Osteocyte (in vitro differentiated cells): ENCODE data around the gene ZNF579. TPM values are rescaled to one million over a fixed set of nuclear protein-coding genes. Genes with fewer than 3 reads are reported as not detected.

ENCODE experiments used
- DNase-seq: peaks from one replicate; pipeline ENCODE4 v3.0.0; 2021; ENCODE audit warnings: mixed read lengths; ENCODE audit not compliant: unreplicated experiment; ENCODE audit errors: extremely low spot score
- H3K27ac Mint-ChIP-seq: one replicate; pipeline ENCODE4 v1.8.0; 2021; ENCODE audit warnings: mild to moderate bottlenecking, mixed read lengths; ENCODE audit not compliant: unreplicated experiment
- H3K27me3 Mint-ChIP-seq: one replicate; pipeline ENCODE4 v1.8.0; 2021; ENCODE audit warnings: mixed read lengths; ENCODE audit not compliant: unreplicated experiment
- H3K36me3 Mint-ChIP-seq: one replicate; pipeline ENCODE4 v1.8.0; 2021; ENCODE audit warnings: mixed read lengths; ENCODE audit not compliant: unreplicated experiment
- H3K4me1 Mint-ChIP-seq: one replicate; pipeline ENCODE4 v1.8.0; 2021; ENCODE audit warnings: mixed read lengths; ENCODE audit not compliant: unreplicated experiment
- H3K4me3 Mint-ChIP-seq: one replicate; pipeline ENCODE4 v1.8.0; 2021; ENCODE audit warnings: mild to moderate bottlenecking, moderate library complexity, mixed read lengths; ENCODE audit not compliant: unreplicated experiment
- H3K9me3 Mint-ChIP-seq: one replicate; pipeline ENCODE4 v1.8.0; 2021; ENCODE audit warnings: mixed read lengths; ENCODE audit not compliant: unreplicated experiment
- total RNA-seq: library from RNA; stranded (reverse); gene quantifications from 2 replicates; pipeline ENCODE4 v1.2.1, GENCODE V29; 2021
- TF ChIP-seq, protein P1 (sequence below): fragments of 200-600 bp; sonication (generic); IDR thresholded peaks from 2 replicates; pipeline ENCODE4 v1.5.0; 2021; ENCODE audit warnings: antibody characterized with exemption, mild to moderate bottlenecking, moderate library complexity

The ZNF579 gene
- total RNA-seq, 1 donor from 2014 or later, result 29.2 TPM

DNA sequence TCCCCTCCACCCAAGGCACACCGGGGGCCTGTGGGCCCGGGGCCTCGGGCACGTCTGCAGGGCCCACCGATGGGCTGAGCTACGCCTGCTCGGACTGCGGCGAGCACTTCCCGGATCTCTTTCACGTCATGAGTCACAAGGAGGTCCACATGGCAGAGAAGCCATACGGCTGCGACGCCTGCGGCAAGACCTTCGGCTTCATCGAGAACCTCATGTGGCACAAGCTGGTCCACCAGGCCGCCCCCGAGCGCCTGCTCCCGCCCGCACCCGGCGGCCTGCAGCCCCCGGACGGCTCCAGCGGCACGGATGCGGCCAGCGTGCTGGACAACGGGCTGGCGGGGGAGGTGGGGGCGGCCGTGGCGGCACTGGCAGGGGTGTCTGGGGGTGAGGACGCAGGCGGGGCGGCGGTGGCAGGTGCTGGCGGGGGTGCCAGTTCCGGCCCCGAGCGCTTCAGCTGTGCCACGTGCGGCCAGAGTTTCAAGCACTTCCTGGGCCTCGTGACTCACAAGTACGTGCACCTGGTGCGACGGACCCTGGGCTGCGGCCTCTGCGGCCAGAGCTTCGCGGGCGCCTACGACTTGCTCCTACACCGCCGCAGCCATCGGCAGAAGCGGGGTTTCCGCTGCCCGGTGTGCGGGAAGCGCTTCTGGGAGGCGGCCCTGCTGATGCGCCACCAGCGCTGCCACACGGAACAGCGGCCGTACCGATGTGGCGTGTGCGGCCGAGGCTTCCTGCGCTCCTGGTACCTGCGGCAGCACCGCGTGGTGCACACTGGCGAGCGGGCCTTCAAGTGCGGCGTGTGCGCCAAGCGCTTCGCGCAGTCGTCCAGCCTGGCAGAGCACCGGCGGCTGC, 35.1 kb upstream of the ZNF579 start:
- no peak for DNase-seq
- H3K9me3 Mint-ChIP-seq, result no peaks in the 10 kb centered on the region
- peaks cover 9% of the 10 kb centered on the region for H3K36me3 Mint-ChIP-seq
- H3K27me3 Mint-ChIP-seq, result no peaks in the 10 kb centered on the region
- no peaks in the 10 kb centered on the region for H3K4me1 Mint-ChIP-seq
- TF ChIP-seq, protein P1, sequence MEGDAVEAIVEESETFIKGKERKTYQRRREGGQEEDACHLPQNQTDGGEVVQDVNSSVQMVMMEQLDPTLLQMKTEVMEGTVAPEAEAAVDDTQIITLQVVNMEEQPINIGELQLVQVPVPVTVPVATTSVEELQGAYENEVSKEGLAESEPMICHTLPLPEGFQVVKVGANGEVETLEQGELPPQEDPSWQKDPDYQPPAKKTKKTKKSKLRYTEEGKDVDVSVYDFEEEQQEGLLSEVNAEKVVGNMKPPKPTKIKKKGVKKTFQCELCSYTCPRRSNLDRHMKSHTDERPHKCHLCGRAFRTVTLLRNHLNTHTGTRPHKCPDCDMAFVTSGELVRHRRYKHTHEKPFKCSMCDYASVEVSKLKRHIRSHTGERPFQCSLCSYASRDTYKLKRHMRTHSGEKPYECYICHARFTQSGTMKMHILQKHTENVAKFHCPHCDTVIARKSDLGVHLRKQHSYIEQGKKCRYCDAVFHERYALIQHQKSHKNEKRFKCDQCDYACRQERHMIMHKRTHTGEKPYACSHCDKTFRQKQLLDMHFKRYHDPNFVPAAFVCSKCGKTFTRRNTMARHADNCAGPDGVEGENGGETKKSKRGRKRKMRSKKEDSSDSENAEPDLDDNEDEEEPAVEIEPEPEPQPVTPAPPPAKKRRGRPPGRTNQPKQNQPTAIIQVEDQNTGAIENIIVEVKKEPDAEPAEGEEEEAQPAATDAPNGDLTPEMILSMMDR, result no peak
- no peak overlapping the region for H3K4me3 Mint-ChIP-seq
- H3K27ac Mint-ChIP-seq, result no peak overlapping the region

DNA sequence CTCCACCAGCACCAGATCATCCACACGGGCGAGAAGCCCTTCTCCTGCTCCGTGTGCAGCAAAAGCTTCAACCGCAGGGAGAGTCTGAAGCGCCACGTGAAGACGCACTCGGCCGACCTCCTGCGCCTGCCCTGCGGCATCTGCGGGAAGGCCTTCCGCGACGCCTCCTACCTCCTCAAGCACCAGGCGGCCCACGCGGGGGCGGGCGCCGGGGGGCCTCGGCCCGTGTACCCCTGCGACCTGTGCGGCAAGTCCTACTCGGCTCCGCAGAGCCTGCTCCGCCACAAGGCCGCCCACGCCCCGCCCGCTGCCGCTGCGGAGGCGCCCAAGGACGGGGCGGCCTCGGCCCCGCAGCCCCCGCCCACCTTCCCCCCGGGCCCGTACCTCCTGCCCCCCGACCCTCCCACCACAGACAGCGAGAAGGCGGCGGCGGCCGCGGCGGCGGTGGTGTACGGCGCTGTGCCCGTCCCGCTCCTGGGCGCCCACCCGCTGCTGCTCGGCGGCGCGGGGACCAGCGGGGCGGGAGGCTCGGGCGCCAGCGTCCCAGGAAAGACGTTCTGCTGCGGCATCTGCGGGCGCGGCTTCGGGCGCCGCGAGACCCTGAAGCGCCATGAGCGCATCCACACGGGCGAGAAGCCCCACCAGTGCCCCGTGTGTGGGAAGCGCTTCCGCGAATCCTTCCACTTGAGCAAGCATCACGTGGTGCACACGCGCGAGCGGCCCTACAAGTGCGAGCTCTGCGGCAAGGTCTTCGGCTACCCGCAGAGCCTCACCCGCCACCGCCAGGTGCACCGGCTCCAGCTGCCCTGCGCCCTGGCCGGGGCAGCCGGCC, 34.3 kb upstream of the ZNF579 start:
- no peaks in the 10 kb centered on the region for H3K4me1 Mint-ChIP-seq
- H3K4me3 Mint-ChIP-seq, result no peak overlapping the region
- no peak for DNase-seq
- peaks cover 10% of the 10 kb centered on the region for H3K36me3 Mint-ChIP-seq
- H3K27ac Mint-ChIP-seq, result no peak overlapping the region
- H3K27me3 Mint-ChIP-seq, result no peaks in the 10 kb centered on the region
- no peaks in the 10 kb centered on the region for H3K9me3 Mint-ChIP-seq
- TF ChIP-seq, protein P1, result no peak

DNA sequence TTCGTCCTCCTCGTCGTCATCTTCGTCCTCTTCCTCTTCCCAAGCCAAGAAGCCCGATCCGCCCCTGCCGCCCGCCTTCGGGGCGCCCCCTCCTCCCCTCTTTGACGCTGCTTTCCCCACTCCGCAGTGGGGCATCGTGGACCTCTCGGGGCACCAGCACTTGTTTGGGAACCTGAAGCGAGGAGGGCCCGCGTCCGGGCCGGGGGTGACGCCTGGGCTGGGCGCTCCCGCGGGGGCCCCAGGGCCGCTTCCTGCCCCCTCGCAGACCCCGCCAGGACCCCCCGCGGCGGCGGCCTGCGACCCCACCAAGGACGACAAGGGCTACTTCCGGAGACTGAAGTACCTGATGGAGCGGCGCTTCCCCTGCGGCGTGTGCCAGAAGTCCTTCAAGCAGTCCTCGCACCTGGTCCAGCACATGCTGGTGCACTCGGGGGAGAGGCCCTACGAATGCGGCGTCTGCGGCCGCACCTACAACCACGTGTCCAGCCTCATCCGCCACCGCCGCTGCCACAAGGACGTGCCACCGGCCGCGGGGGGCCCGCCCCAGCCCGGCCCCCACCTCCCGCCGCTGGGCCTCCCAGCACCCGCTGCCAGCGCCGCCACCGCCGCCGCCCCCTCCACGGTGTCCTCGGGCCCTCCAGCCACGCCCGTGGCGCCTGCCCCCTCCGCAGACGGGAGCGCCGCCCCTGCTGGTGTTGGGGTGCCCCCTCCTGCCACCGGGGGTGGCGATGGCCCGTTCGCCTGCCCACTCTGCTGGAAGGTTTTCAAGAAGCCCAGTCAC, 33.5 kb upstream of the ZNF579 start:
- Mint-ChIP-seq H3K36me3 (peaks cover 17% of the 10 kb centered on the region), H3K4me3 (no peak overlapping the region), H3K27me3 (no peaks in the 10 kb centered on the region), H3K9me3 (no peaks in the 10 kb centered on the region), H3K4me1 (no peaks in the 10 kb centered on the region), H3K27ac (no peak overlapping the region)
- TF ChIP-seq, protein P1, result no peak
- DNase-seq, result no peak

DNA sequence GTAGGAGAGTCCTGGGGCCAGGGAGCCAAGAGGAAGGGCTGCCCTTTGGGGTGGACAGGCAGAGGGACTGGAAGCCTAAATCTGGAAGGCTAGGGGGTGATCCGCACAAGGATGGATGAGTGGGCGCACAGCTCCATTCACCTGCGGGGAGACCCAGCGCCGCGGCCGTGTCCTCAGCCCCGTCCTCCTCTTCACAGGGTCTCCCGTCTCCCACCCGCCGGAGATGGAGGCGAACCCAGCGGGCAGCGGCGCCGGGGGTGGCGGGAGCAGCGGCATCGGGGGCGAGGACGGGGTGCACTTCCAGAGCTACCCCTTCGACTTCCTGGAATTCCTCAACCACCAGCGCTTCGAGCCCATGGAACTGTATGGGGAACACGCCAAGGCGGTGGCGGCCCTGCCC, 32.7 kb upstream of the ZNF579 start:
- H3K36me3 Mint-ChIP-seq, result peaks cover 18% of the 10 kb centered on the region
- TF ChIP-seq, protein P1, result no peak
- H3K27ac Mint-ChIP-seq, result no peak overlapping the region
- H3K4me1 Mint-ChIP-seq, result no peaks in the 10 kb centered on the region
- H3K27me3 Mint-ChIP-seq, result no peaks in the 10 kb centered on the region
- DNase-seq, result no peak
- no peak overlapping the region for H3K4me3 Mint-ChIP-seq
- no peaks in the 10 kb centered on the region for H3K9me3 Mint-ChIP-seq
